Colonic mucosa (tissue), 4 donors: ENCODE results near the gene CTAGE1. TPM values are rescaled to one million over a fixed set of nuclear protein-coding genes. Genes with fewer than 3 reads are reported as not detected.

ENCODE experiments used
- DNase-seq: peaks from one replicate; pipeline ENCODE4 v3.0.0-alpha.2; 2020
- H3K27ac ChIP-seq: fragments of 200-600 bp; one replicate; pipeline ENCODE4 v1.8.0; 2021
- H3K27me3 ChIP-seq: fragments of 200-600 bp; one replicate; pipeline ENCODE4 v1.8.0; 2021
- H3K36me3 ChIP-seq: fragments of 200-600 bp; one replicate; pipeline ENCODE4 v1.8.0; 2021
- H3K4me1 ChIP-seq: fragments of 200-600 bp; one replicate; pipeline ENCODE4 v1.8.0; 2021; ENCODE audit warnings: mild to moderate bottlenecking
- H3K4me3 ChIP-seq: fragments of 200-600 bp; one replicate; pipeline ENCODE4 v1.8.0; 2021
- H3K9ac ChIP-seq, 2 donors: one replicate each; pipeline ENCODE4 v1.7.0; 2013; ENCODE audit warnings: control low read depth in 2 of 2, low read depth in 2 of 2, low read length in 2 of 2
- H3K9me3 ChIP-seq: fragments of 200-600 bp; one replicate; pipeline ENCODE4 v1.8.0; 2021
- CTCF ChIP-seq: fragments of 200-600 bp; IDR thresholded peaks from one replicate; pipeline ENCODE4 v1.8.0; 2022; ENCODE audit warnings: antibody characterized with exemption, mild to moderate bottlenecking
- intact Hi-C: fragments of 100-400 bp; cut with DNase I; formaldehyde crosslinking; loops from one replicate; pipeline ENCODE4 v1.14.1; 2022
- total RNA-seq, 2 donors: library from RNA; stranded (reverse); fragmentation: NEBNext Ultra II Directional in 1 of 2; extraction: Animal tissue kit (Norgen Biotek cat#: 25700) in 1 of 2; gene quantifications; one replicate each; pipeline ENCODE4 v1.2.1, GENCODE V29; 2021
- donor health status: healthy.
- donor health status: DM: no; HTN: no; CAD: no.
- donor health status: DM: no; HTN: no; CAD: no.

The CTAGE1 gene
- total RNA-seq, 2 donors from 2014 or later = not detected

- Histone ChIP-seq H3K9ac (no peak overlapping the region), H3K9me3 (no peaks in the 10 kb centered on the region), H3K27ac (no peak overlapping the region), H3K4me1 (no peaks in the 10 kb centered on the region), H3K36me3 (no peaks in the 10 kb centered on the region), H3K4me3 (no peak overlapping the region), H3K27me3 (no peaks in the 10 kb centered on the region)
- intact Hi-C loops = no loop called here
- DNase-seq = no peak
- TF ChIP-seq CTCF = no peak
These were observed 30.1 kb upstream of the CTAGE1 start for GRCh38 chr18:22447792-22448191.

- H3K4me3 ChIP-seq = no peak overlapping the region
- H3K36me3 ChIP-seq = no peaks in the 10 kb centered on the region
- no peak for DNase-seq
- no peak for TF ChIP-seq CTCF
- H3K9ac ChIP-seq = no peak overlapping the region
- H3K27me3 ChIP-seq = no peaks in the 10 kb centered on the region
- H3K9me3 ChIP-seq = no peaks in the 10 kb centered on the region
- no peaks in the 10 kb centered on the region for H3K4me1 ChIP-seq
- H3K27ac ChIP-seq = no peak overlapping the region
- intact Hi-C loops = no loop called here
These were observed 29.2 kb upstream of the CTAGE1 start for GRCh38 chr18:22446911-22447310.

- no peaks in the 10 kb centered on the region for H3K36me3 ChIP-seq
- no peaks in the 10 kb centered on the region for H3K4me1 ChIP-seq
- H3K9me3 ChIP-seq = no peaks in the 10 kb centered on the region
- DNase-seq = no peak
- H3K9ac ChIP-seq = no peak overlapping the region
- intact Hi-C loops = no loop called here
- no peaks in the 10 kb centered on the region for H3K27me3 ChIP-seq
- no peak for TF ChIP-seq CTCF
- no peak overlapping the region for H3K27ac ChIP-seq
- H3K4me3 ChIP-seq = no peak overlapping the region
These were observed 28.6 kb upstream of the CTAGE1 start for GRCh38 chr18:22446325-22446724.

GRCh38 chr18:22441638-22442037 lies 23.9 kb upstream of the CTAGE1 start:
- no peaks in the 10 kb centered on the region for H3K9me3 ChIP-seq
- no peak for DNase-seq
- no peaks in the 10 kb centered on the region for H3K36me3 ChIP-seq
- no peak overlapping the region for H3K9ac ChIP-seq
- H3K27ac ChIP-seq = no peak overlapping the region
- H3K4me3 ChIP-seq = no peak overlapping the region
- no peaks in the 10 kb centered on the region for H3K4me1 ChIP-seq
- TF ChIP-seq CTCF = no peak
- no peaks in the 10 kb centered on the region for H3K27me3 ChIP-seq
- intact Hi-C loops = no loop called here

GRCh38 chr18:22439447-22439846 lies 21.7 kb upstream of the CTAGE1 start:
- intact Hi-C loops = no loop called here
- DNase-seq = no peak
- no peaks in the 10 kb centered on the region for H3K4me1 ChIP-seq
- no peak for TF ChIP-seq CTCF
- no peak overlapping the region for H3K4me3 ChIP-seq
- H3K9me3 ChIP-seq = no peaks in the 10 kb centered on the region
- no peaks in the 10 kb centered on the region for H3K27me3 ChIP-seq
- no peaks in the 10 kb centered on the region for H3K36me3 ChIP-seq
- H3K27ac ChIP-seq = no peak overlapping the region
- H3K9ac ChIP-seq = no peak overlapping the region

- H3K36me3 ChIP-seq = no peaks in the 10 kb centered on the region
- no peaks in the 10 kb centered on the region for H3K27me3 ChIP-seq
- no peak overlapping the region for H3K4me3 ChIP-seq
- no peak for TF ChIP-seq CTCF
- intact Hi-C loops = no loop called here
- H3K4me1 ChIP-seq = no peaks in the 10 kb centered on the region
- no peak for DNase-seq
- no peaks in the 10 kb centered on the region for H3K9me3 ChIP-seq
- no peak overlapping the region for H3K27ac ChIP-seq
- no peak overlapping the region for H3K9ac ChIP-seq
These were observed 18.4 kb upstream of the CTAGE1 start for GRCh38 chr18:22436136-22436535.
